Kidney capillary endothelial cell (primary cell): ENCODE data around the gene EVC2.

Experiments used
- DNase-seq: peaks from one replicate; pipeline ENCODE4 v3.0.0-alpha.2; 2018; ENCODE audit warnings: low spot score

EVC2 gene

GRCh38 chr4:5713861-5714260 is 5.5 kb upstream of the EVC2 start:
- DNase-seq, result no peak

DNA sequence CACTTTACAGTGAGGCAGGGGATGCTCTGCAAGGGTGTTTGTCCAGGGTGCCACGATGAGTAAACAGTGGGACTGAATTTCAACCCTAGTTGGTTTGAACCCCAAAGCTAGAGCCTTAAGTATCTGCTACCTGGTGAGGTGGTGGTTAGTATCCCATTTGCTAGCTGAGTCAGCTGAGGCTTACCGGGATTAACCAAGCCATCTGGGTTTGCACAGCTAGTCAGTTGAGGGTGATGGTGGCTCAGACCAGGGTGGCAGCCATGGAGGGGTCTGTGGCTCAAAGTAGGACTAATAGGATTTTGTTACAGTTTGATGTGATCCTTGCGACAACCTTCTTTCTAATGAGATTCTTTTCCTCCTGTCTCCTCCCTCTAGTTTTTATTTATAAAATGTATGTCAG is 4.6 kb upstream of the EVC2 start:
- DNase-seq, result no peak

DNA sequence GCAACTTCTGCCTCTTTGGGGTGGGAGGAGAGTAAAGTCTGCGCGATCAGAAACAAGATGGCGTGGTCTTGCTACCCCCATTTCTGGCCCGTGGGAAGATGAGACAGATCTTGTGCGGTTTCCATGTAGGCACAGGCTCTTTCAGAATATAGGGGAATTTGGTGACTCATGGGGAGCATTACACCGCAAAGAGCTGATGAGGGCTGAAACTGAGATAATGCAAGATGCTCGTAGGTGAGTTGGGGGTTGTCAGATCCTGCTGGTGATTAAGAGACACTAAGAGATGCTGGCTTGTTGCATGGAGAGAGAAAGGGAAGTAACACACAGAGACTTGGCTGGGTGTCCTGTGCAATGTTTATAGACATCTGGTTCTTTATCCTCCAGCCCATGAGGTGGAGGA is 4.2 kb upstream of the EVC2 start:
- no peak for DNase-seq

DNA sequence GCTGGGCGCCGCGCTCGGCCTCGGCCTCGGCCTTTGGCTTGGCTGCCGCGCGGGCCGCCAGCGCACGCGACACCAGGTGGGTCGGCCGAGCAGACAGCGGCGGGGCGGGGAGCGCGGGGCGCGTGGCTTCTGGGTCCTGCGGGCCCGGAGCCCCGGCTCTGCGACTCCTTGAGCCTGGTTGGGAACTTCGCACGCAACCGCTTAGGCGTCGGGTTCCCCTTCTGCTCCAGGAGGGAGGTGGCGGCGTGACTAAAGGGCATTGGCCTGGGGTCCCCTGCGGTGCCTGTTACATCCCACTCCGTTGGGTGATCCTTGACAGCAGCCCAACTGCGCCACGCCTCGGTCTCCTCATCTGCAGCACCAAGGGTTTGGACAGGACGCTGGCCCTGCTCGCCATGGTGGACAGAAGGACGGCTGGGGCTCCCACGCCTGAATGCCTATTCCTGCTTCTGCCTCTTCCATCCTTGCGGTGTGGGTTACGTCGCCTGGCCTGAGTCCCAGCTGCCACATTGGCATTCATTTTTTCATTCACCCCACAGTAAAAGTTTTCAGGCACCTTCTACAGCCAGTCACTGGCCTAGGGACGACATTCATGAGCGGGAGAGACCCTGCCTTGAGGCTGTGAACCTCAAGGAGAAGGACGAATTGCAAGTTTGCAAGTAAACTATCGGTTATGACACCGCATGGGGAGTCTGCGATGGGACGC is 3.3 kb upstream of the EVC2 start:
- DNase-seq, result no peak

DNA sequence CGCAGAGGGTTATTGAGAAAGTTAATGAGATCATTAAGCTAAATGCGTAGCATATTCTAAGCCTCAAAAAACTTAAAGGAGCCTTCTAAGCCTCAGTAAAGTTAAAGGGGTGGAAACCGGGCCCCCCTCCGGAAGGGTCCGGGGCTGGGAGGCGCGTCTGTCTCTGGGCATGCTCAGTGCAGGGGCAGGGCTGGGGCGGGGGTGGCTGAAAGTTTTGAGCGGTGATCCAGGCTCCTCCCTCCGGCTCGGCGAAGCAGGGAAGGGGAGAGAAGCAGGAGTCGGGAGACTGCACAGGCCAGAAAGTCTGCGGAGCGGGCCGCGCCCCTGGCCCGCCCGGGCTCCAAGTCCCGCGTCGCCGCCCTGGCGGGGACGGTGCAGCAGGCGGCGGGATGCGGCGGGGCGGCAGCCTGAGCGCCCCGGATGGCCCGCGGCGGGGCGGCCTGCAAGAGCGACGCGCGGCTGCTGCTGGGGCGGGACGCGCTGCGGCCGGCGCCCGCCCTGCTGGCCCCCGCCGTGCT is 2.7 kb upstream of the EVC2 start, which contains the start of gene EVC:
EVC (plus strand) TSS at position 241 of the 518 bp plus-strand sequence; CDS start at position 421, 180 bp downstream.
- peak; percentile 47 for DNase-seq

- peak; percentile 47 for DNase-seq
Measured at GRCh38 chr4:5710065-5710960, 2.0 kb upstream of the EVC2 start.

DNA sequence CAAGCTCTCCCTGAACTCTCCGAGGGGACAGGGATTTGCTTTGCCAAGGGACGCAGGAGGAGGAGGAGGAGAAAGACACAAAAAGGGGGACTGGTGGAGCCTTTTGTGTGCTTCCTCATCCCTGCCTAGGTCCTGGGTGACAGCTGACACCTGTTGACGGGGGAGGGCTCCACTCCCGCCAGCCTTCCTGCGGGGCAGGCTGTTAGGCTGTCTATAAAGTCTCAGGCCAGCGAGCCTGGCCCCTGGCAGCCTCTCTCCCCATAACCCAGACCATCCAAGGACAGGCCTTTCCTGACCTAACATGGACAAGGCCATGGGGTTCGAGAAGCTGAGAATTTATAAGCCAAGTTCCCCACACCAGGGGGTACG is 832 bp upstream of the EVC2 start:
- DNase-seq, result no peak

GRCh38 chr4:5707778-5708448 is 446 bp downstream of the EVC2 start:
- no peak for DNase-seq

- DNase-seq, result no peak
Measured at GRCh38 chr4:5707366-5707765, 993 bp downstream of the EVC2 start.

GRCh38 chr4:5706486-5707290 is 1.7 kb downstream of the EVC2 start:
- DNase-seq, result no peak

- no peak for DNase-seq
Measured at GRCh38 chr4:5705647-5706320, 2.6 kb downstream of the EVC2 start.

DNA sequence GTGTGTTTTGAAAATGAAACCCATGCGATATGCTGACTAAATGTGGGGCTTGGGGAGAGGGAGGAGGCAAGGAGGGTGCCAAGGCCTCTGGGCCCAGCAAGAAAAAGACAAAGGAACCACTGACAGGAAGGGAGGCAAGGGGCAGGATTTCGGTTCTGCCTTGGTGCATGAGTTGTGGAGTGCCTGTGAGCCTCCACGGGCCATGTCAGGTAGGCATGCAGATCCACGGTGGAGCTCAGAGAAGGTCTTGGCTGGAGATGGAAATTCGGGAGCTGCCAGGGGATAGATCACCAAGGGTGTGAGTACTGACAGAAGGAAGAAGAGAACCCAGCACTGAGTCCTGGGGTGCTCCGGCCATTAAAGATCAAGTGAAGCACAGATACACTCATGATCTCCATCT is 4.1 kb downstream of the EVC2 start:
- no peak for DNase-seq

DNA sequence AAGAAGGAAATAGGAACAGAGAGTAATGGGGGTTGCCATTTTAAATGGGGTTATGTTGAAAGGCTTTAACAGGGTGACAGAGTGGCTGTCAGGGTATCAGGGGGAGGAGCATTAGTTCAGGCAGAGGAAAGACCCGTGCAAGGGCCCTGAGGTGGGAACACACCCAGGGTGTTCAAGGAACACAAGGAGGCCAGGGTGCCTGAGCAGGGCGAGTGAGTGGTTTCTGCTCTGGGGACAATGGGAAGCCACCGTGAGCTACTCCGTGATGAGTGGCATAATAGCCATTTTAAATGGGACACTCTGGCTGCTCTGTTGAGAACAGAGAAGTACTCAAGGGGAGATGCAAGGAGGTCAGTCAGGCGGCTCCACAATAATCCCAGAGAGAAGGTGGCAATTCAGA is 4.5 kb downstream of the EVC2 start:
- DNase-seq, result no peak

DNA sequence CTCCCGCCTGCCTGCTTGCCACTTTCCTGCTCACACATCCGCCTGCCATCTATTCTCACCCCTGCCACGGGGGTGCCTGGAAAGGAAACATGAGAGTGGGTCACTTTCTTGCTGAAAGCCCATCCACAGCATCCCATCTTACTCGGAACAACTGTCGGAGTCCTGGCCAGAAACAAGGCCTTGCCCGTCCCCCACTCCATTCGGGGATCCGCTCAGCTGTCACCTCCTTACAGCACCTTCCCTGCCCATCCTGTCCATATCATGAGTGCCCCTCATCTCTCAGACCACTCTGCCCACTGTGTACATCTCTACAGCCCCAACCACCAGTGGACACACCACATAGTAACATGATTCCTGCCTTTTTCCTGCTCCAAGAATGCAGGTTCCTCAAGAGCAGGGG is 6.4 kb downstream of the EVC2 start:
- DNase-seq, result no peak

DNA sequence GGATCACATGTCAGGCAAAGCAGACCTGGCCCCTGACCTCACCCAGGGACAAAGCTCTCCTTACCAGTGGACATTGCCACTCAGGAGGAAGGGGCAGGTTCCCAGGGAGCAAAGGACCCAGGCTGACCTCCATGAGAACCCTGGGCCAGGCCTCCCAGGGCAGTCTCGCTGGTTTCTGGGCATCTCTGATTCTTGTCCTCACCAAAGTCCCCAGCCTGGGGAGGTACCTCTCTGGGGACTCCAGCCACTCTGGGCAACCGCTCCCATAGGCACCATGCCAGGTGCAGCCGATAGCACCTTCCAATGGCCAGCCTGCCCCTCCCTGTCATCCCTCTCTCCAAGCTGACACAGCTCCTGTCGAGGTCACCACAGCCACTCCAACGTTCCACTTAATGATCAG is 7.9 kb downstream of the EVC2 start:
- DNase-seq, result no peak

DNA sequence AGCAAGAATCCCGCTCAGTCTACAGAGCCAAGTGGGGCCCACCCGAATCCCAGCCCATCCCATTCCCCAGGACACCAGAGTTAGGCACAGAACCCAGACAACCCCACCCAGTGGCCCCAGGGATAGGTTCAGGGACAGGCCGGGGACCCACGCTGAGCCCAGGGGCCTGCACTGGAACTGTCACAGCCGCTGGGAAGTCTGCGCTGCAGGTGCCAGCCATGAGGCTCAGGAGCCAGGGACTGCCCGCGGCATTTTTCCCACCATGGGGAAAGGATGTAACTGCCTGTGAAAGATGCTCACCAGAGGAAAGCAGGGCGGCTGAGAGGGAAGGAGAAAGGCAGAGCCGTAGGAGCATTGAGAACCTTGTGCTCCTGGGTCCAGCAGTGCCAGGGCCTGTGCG is 12.0 kb downstream of the EVC2 start:
- DNase-seq, result no peak

- DNase-seq, result no peak
Measured at GRCh38 chr4:5693871-5694270, 14.5 kb downstream of the EVC2 start.

GRCh38 chr4:5691491-5692132 is 16.7 kb downstream of the EVC2 start:
- no peak for DNase-seq

DNA sequence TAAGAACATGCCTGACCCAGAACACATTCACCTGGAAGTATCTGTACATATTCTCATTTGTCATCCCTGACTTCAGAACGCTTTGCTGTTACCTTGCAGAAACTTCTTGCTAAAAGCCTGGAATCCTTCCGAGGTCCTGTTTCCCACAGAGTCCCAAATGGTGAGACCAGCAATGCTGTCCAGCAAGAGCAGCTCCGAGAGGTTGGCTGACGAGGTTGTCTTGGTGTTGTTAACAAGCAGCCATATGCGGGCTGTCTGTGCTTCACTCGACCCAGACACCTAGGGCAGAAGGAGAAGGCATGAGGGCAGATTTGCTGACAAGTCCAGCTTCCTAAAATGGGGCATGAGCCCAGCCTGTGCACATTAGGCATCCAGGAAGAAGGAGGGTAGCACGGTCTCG is 19.3 kb downstream of the EVC2 start:
- no peak for DNase-seq

DNA sequence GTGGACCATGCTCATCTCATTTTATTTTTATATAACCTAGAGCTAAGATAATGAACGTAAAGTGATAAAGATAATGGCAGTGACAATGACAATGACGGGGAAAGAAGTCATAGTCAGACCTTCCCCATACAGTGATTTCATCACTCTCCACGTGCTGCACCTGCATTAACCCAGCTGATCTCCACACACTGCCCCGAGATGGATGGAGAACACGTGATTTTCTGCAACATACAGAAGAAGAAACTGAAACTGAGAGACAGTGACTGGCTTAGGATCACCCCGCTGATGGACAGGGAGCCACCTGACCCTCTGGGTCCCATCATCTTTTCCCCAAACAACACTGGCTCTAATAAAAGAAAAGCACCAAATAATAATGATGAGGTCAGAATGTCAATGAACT is 22.0 kb downstream of the EVC2 start:
- DNase-seq, result no peak

DNA sequence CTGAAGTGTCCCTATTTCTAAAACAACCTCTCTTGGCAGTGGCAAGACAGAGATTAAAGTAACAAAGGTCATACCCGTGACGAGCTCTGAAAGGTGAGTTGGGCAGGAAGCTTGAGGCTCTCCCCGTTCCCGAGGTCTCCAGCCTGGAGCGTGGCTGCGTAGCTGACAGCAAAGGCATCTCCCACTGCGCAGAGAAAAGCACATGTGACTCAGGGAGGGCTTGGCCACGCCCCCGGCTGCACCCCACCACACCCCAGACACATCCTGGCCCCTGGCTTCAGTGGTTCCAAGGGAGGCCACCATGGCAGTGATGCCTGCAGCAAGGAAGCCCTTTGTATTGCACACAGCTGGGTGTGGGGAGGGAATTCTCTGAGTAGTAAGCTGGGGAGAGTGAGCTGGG is 23.1 kb downstream of the EVC2 start:
- no peak for DNase-seq
